Neuronal stem cell (in vitro differentiated cells): ENCODE data around the gene TACC2.
"Not testable (repeated sequence)": the region's sequence is repeated elsewhere in the genome, so short reads cannot be mapped to it uniquely, and the experiment has no call there.

Experiments
- DNase-seq: peaks from one replicate; pipeline ENCODE4 v3.0.0-alpha.2; 2013; ENCODE audit warnings: low spot score
- H2AFZ ChIP-seq: one replicate; pipeline ENCODE4 v1.6.1; 2013; ENCODE audit warnings: mild to moderate bottlenecking, low read length, inconsistent platforms
- H2AK5ac ChIP-seq: 2 replicates; pipeline ENCODE4 v1.6.1; 2013; ENCODE audit warnings: low read depth, mild to moderate bottlenecking, inconsistent platforms, low read length, moderate library complexity, mixed read lengths
- H2BK120ac ChIP-seq: 2 replicates; pipeline ENCODE4 v1.6.1; 2013; ENCODE audit warnings: low read depth, mild to moderate bottlenecking, inconsistent platforms, low read length, moderate library complexity, mixed read lengths
- H2BK12ac ChIP-seq: one replicate; pipeline ENCODE4 v1.6.1; 2013; ENCODE audit warnings: low read length, inconsistent platforms
- H2BK15ac ChIP-seq: 2 replicates; pipeline ENCODE4 v1.6.1; 2013; ENCODE audit warnings: mild to moderate bottlenecking, low read length, inconsistent platforms, mixed read lengths
- H2BK5ac ChIP-seq: one replicate; pipeline ENCODE4 v1.6.1; 2013; ENCODE audit warnings: inconsistent platforms, mild to moderate bottlenecking, low read length, moderate library complexity
- H3K14ac ChIP-seq: one replicate; pipeline ENCODE4 v1.6.1; 2013; ENCODE audit warnings: low read length, inconsistent platforms
- H3K18ac ChIP-seq: 2 replicates; pipeline ENCODE4 v1.6.1; 2013; ENCODE audit warnings: low read length, inconsistent platforms
- H3K23ac ChIP-seq: 2 replicates; pipeline ENCODE4 v1.6.1; 2013; ENCODE audit warnings: low read depth, mild to moderate bottlenecking, mixed read lengths, low read length, inconsistent platforms; ENCODE audit not compliant: poor library complexity
- H3K27ac ChIP-seq: replicated peaks from 3 replicates; pipeline ENCODE4 v1.5.1; 2013; ENCODE audit warnings: low read length, inconsistent platforms
- H3K27me3 ChIP-seq, 3 experiments: 2 replicates each; pipeline ENCODE4 v1.6.1; 2013; ENCODE audit warnings: low read length in 3 of 3, mild to moderate bottlenecking in 2 of 3, inconsistent platforms in 1 of 3, low read depth in 1 of 3, mixed read lengths in 1 of 3, moderate library complexity in 1 of 3; ENCODE audit not compliant: control insufficient read depth in 3 of 3, insufficient read depth in 3 of 3
- H3K36me3 ChIP-seq, 2 donors: replicated peaks in 1 of 2; 2 replicates each; pipeline ENCODE4 v1.6.1; 2013; ENCODE audit warnings: low read length in 2 of 2; ENCODE audit not compliant: control insufficient read depth in 2 of 2, insufficient read depth in 2 of 2
- H3K4ac ChIP-seq: 2 replicates; pipeline ENCODE4 v1.6.1; 2013; ENCODE audit warnings: inconsistent platforms, mild to moderate bottlenecking, low read length, moderate library complexity
- H3K4me1 ChIP-seq, 2 donors: 1 replicate in 1 of 2; 2 replicates in 1 of 2; pipeline ENCODE4 v1.6.1; 2013; ENCODE audit warnings: low read length in 2 of 2, low read depth in 1 of 2; ENCODE audit not compliant: control insufficient read depth in 2 of 2, insufficient read depth in 1 of 2
- H3K4me2 ChIP-seq: one replicate; pipeline ENCODE4 v1.6.1; 2013; ENCODE audit warnings: mild to moderate bottlenecking, low read length, inconsistent platforms; ENCODE audit not compliant: insufficient read depth, poor library complexity, severe bottlenecking
- H3K4me3 ChIP-seq, 2 donors: 2 replicates each; pipeline ENCODE4 v1.5.1; 2013; ENCODE audit warnings: low read length in 2 of 2, mild to moderate bottlenecking in 2 of 2, inconsistent platforms in 1 of 2, moderate library complexity in 1 of 2
- H3K79me1 ChIP-seq: one replicate; pipeline ENCODE4 v1.6.1; 2013; ENCODE audit warnings: low read depth, mild to moderate bottlenecking, inconsistent platforms, low read length, moderate library complexity
- H3K9ac ChIP-seq: one replicate; pipeline ENCODE4 v1.6.1; 2013; ENCODE audit warnings: mild to moderate bottlenecking, low read depth, low read length, inconsistent platforms; ENCODE audit not compliant: poor library complexity
- H3K9me3 ChIP-seq, 2 donors: replicated peaks in 1 of 2; 2 replicates each; pipeline versions ENCODE3 to v1.6.1; 2013; ENCODE audit warnings: low read length in 2 of 2, mild to moderate bottlenecking in 2 of 2, inconsistent platforms in 1 of 2, low read depth in 1 of 2, mixed read lengths in 1 of 2, moderate library complexity in 1 of 2; ENCODE audit not compliant: control insufficient read depth in 2 of 2, insufficient read depth in 1 of 2
- H4K8ac ChIP-seq: one replicate; pipeline ENCODE4 v1.6.1; 2013; ENCODE audit warnings: low read depth, mild to moderate bottlenecking, inconsistent platforms, low read length, moderate library complexity
- H4K91ac ChIP-seq: one replicate; pipeline ENCODE4 v1.6.1; 2013; ENCODE audit warnings: low read length, low read depth, mild to moderate bottlenecking, inconsistent platforms; ENCODE audit not compliant: poor library complexity
- WGBS, 2 donors: extraction: QIAGEN DNeasy Blood & Tissue Kit; methylation state at CpG; one replicate each; pipeline ENCODE4 v1.1.7; 2013; ENCODE audit warnings: missing lambda C conversion rate in 2 of 2, mixed read lengths in 1 of 2; ENCODE audit not compliant: insufficient read length in 2 of 2, insufficient replicate concordance in 1 of 2; ENCODE audit errors: extremely low coverage in 2 of 2; 5-methylcytosine and 5-hydroxymethylcytosine counted together

The TACC2 gene

GRCh38 chr10:121983852-121984251 lies 5.1 kb upstream of the TACC2 start:
- Histone ChIP-seq H3K36me3 (no peaks in the 10 kb centered on the region), H2BK120ac (no peak overlapping the region), H3K79me1 (no peaks in the 10 kb centered on the region), H2BK15ac (no peak overlapping the region), H3K4me3 (no peak overlapping the region), H3K4ac (no peak overlapping the region), H2BK12ac (no peak overlapping the region), H3K27ac (no peak overlapping the region), H2AK5ac (no peak overlapping the region), H3K9me3 (peaks cover 0 to 6% of the 10 kb centered on the region in 2 donors), H2AFZ (no peak overlapping the region), H4K91ac (no peak overlapping the region), H3K14ac (no peak overlapping the region), H2BK5ac (no peak overlapping the region), H3K18ac (no peak overlapping the region), H3K27me3 (no peaks in the 10 kb centered on the region), H4K8ac (no peak overlapping the region), H3K9ac (no peak overlapping the region), H3K23ac (no peak overlapping the region), H3K4me1 (no peaks in the 10 kb centered on the region), H3K4me2 (no peak overlapping the region)
- no peak for DNase-seq
- no CpG with 5 or more reads among the region's 5 CpGs for WGBS, 2 donors

- H3K9ac ChIP-seq: no peak overlapping the region
- no peaks in the 10 kb centered on the region for H3K79me1 ChIP-seq
- no CpG with 5 or more reads among the region's 2 CpGs for WGBS, 2 donors
- no peak overlapping the region for H4K91ac ChIP-seq
- no peak overlapping the region for H4K8ac ChIP-seq
- H2BK12ac ChIP-seq: no peak overlapping the region
- H3K4me1 ChIP-seq: no peaks in the 10 kb centered on the region
- no peak overlapping the region for H2BK5ac ChIP-seq
- no peak overlapping the region for H3K18ac ChIP-seq
- H3K14ac ChIP-seq: no peak overlapping the region
- no peaks in the 10 kb centered on the region for H3K27me3 ChIP-seq
- no peak overlapping the region for H3K27ac ChIP-seq
- no peak overlapping the region for H2AFZ ChIP-seq
- H3K4me3 ChIP-seq: no peak overlapping the region
- DNase-seq: no peak
- H3K4me2 ChIP-seq: no peak overlapping the region
- H3K9me3 ChIP-seq: peaks cover 0 to 6% of the 10 kb centered on the region in 2 donors
- H2AK5ac ChIP-seq: no peak overlapping the region
- no peak overlapping the region for H3K23ac ChIP-seq
- no peak overlapping the region for H2BK120ac ChIP-seq
- H3K4ac ChIP-seq: no peak overlapping the region
- H3K36me3 ChIP-seq: no peaks in the 10 kb centered on the region
- H2BK15ac ChIP-seq: no peak overlapping the region
Measured at GRCh38 chr10:121984463-121984862, 4.5 kb upstream of the TACC2 start.

GRCh38 chr10:121990015-121990677 lies 1.2 kb downstream of the TACC2 start:
- no peak overlapping the region for H3K27ac ChIP-seq
- H2BK12ac ChIP-seq: no peak overlapping the region
- H2BK5ac ChIP-seq: no peak overlapping the region
- no peak overlapping the region for H3K4ac ChIP-seq
- no peak overlapping the region for H4K91ac ChIP-seq
- no peak overlapping the region for H4K8ac ChIP-seq
- no peak overlapping the region for H3K9ac ChIP-seq
- no peak overlapping the region for H2AFZ ChIP-seq
- no peak overlapping the region for H3K23ac ChIP-seq
- no CpG with 5 or more reads among the region's 9 CpGs for WGBS, 2 donors
- H3K4me3 ChIP-seq: no peak overlapping the region
- H3K14ac ChIP-seq: no peak overlapping the region
- peaks cover 0 to 3% (median 0%) of the 10 kb centered on the region in 3 experiments for H3K27me3 ChIP-seq
- H2BK15ac ChIP-seq: no peak overlapping the region
- H3K9me3 ChIP-seq: no peaks in the 10 kb centered on the region
- H3K36me3 ChIP-seq: no peaks in the 10 kb centered on the region
- no peak for DNase-seq
- H2BK120ac ChIP-seq: no peak overlapping the region
- no peaks in the 10 kb centered on the region for H3K79me1 ChIP-seq
- no peak overlapping the region for H2AK5ac ChIP-seq
- no peak overlapping the region for H3K18ac ChIP-seq
- H3K4me2 ChIP-seq: no peak overlapping the region
- peaks cover 3 to 5% of the 10 kb centered on the region in 2 donors for H3K4me1 ChIP-seq

GRCh38 chr10:121991727-121992126 lies 2.8 kb downstream of the TACC2 start:
- H3K4me1 ChIP-seq, H4K91ac ChIP-seq, H3K27ac ChIP-seq, H3K4me2 ChIP-seq, H2BK15ac ChIP-seq, H3K4me3 ChIP-seq, H3K9ac ChIP-seq, H3K14ac ChIP-seq, H2BK12ac ChIP-seq, H3K36me3 ChIP-seq, DNase-seq, H2BK120ac ChIP-seq, H2AFZ ChIP-seq, H3K18ac ChIP-seq, H3K27me3 ChIP-seq, H3K9me3 ChIP-seq, H3K4ac ChIP-seq, H3K23ac ChIP-seq, H2BK5ac ChIP-seq, H3K79me1 ChIP-seq, H4K8ac ChIP-seq, H2AK5ac ChIP-seq: not testable (repeated sequence)
- no CpG with 5 or more reads among the region's 4 CpGs for WGBS, 2 donors
